Measurements from ENCODE around the gene LRRC36.
A peak's percentile ranks its signal among the peaks of the same experiment; 100 is the strongest.

LRRC36 gene

GRCh38 chr16:67388191-67388590 is 61.6 kb downstream of the LRRC36 start:
- Mint-ChIP-seq H3K4me1 (no peaks in the 10 kb centered on the region), H3K9me3 (no peaks in the 10 kb centered on the region), H3K36me3 (peaks cover 5% of the 10 kb centered on the region), H3K4me3 (no peak overlapping the region), H3K27ac (peak overlapping the region; percentile 20)
- ATAC-seq (no peak), DNase-seq (ENCODE audit: low spot score in 2 of 2) (no peak)

GRCh38 chr16:67388591-67388990 is 62.0 kb downstream of the LRRC36 start:
- H3K4me1 Mint-ChIP-seq: no peaks in the 10 kb centered on the region
- no peak overlapping the region for H3K4me3 Mint-ChIP-seq
- H3K27ac Mint-ChIP-seq: peak overlapping the region; percentile 20
- H3K36me3 Mint-ChIP-seq: peaks cover 5% of the 10 kb centered on the region
- no peaks in the 10 kb centered on the region for H3K9me3 Mint-ChIP-seq
- DNase-seq (ENCODE audit: low spot score in 2 of 2) (no peak), ATAC-seq (no peak)

GRCh38 chr16:67389911-67390815 is 63.5 kb downstream of the LRRC36 start:
- Mint-ChIP-seq H3K27ac (no peak overlapping the region), H3K4me3 (no peak overlapping the region), H3K36me3 (peaks cover 5% of the 10 kb centered on the region), H3K9me3 (no peaks in the 10 kb centered on the region), H3K4me1 (peaks cover 9% of the 10 kb centered on the region)
- ATAC-seq: no peak
- no peak for DNase-seq (ENCODE audit: low spot score in 2 of 2)

- Mint-ChIP-seq H3K36me3 (peaks cover 5% of the 10 kb centered on the region), H3K9me3 (no peaks in the 10 kb centered on the region)
- DNase-seq (ENCODE audit: low spot score in 2 of 2): no peak
These were observed 64.3 kb downstream of the LRRC36 start for GRCh38 chr16:67390816-67391423.

DNA sequence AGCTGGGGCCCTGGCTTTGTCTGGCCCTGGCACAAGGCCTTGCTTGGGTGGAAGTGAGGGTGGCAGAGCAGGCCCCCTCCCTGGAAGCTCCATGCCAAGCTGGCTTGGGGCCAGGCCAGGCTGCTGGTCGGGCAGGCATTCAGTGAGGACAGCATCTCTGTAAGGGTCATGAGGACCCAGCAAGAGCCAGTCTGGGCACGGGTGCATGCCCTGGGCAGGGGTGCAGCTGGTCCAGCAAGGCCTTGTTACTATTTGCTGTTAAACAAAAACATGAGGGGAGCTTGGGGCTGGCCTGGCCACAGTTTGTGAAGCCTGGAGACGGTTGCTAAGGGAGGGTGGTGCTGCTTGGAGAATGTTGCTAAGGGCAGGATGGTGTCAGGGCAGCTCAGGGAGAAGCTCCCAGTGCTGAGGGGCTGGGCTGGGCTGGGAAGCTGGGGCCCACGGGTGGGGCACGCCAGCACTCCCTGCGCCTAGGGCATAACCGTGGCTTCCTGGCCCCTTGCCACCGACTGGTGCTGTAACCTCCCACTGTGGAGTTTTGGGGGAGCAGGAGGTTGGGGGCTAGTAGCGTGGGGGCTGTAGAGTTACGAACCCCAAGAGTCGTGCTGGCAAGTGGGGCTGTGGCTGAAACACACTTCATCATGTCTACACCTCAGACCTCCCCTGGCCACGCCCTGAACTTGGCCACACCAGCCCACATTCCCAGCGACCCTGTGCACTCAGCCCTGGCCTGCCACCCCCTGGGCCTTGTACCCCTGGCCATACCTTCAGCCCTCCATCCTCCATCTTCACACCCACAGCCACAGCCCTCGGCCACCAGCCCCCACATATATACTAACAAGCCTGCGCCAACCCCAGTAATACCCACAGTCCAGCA is 65.0 kb downstream of the LRRC36 start:
- Mint-ChIP-seq H3K4me1 (peaks cover 9% of the 10 kb centered on the region), H3K27ac (peak overlapping the region; percentile 54), H3K4me3 (no peak overlapping the region), H3K9me3 (no peaks in the 10 kb centered on the region), H3K36me3 (peaks cover 5% of the 10 kb centered on the region)
- ATAC-seq (no peak), DNase-seq (ENCODE audit: low spot score in 2 of 2) (no peak)

More at GRCh38 chr16:67390816-67391423, 64.3 kb downstream of the LRRC36 start:
- H3K4me3 Mint-ChIP-seq: no peak overlapping the region
- peaks cover 9% of the 10 kb centered on the region for H3K4me1 Mint-ChIP-seq
- no peak overlapping the region for H3K27ac Mint-ChIP-seq
- no peak for ATAC-seq

DNA sequence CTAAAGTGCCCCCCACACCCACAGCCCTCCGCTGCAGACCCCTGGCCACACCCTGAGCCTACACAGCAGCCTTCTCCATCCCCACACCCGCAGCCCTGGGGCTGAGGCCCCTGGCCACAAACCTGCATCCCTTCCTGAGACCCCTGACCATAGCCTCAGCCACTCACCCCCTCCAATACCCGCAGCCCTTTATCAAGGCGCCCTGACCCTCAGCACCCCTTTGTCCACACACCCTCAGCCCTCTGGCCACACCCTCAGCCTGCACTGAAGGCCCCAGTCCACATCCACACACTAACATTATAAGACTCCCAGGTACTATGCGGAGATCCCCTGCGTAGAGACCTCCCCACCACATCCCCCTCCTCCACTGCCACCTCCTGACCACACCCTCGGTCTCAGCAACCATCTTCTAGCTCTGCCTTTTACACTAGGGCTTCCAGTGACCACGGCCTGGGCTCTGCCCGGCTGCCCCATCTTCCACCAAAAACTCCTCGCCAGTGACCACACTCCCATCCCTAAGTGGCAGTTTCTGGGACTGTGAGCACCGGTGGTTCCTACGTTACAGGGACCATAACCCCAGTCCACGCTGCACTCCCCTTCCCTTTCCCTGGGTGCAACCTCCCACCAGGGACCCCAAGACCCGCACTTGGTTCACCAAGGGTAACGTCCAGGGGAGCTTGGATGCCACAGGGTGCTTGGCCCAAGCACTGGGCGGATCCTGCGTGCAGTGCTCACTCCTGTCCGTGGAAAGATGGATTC is 65.9 kb downstream of the LRRC36 start:
- H3K4me3 Mint-ChIP-seq: no peak overlapping the region
- DNase-seq (ENCODE audit: low spot score in 2 of 2): no peak
- H3K36me3 Mint-ChIP-seq: peaks cover 5% of the 10 kb centered on the region
- ATAC-seq: no peak
- H3K9me3 Mint-ChIP-seq: no peaks in the 10 kb centered on the region
- H3K27ac Mint-ChIP-seq: peak overlapping the region; percentile 54
- H3K4me1 Mint-ChIP-seq: peaks cover 9% of the 10 kb centered on the region

- H3K9me3 Mint-ChIP-seq: no peaks in the 10 kb centered on the region
- peaks cover 9% of the 10 kb centered on the region for H3K4me1 Mint-ChIP-seq
- DNase-seq (ENCODE audit: low spot score in 2 of 2) (peak in 1 of 2 donors; percentile 33), ATAC-seq (peak; percentile 59)
- peak within 1 kb of the TSS; percentile 72 for H3K4me3 Mint-ChIP-seq
- peak within 1 kb of the TSS; percentile 54 for H3K27ac Mint-ChIP-seq
- peaks cover 5% of the 10 kb centered on the region for H3K36me3 Mint-ChIP-seq
These were observed 66.6 kb downstream of the LRRC36 start, which contains the start of gene TPPP3 for GRCh38 chr16:67393111-67393787. Gene TPPP3, minus strand, starts transcription at chr16:67393498. Its CDS starts 2,387 bp downstream, at chr16:67391111.

GRCh38 chr16:67393788-67394154 is 67.2 kb downstream of the LRRC36 start:
- Mint-ChIP-seq H3K4me3 (peak overlapping the region; percentile 72), H3K9me3 (no peaks in the 10 kb centered on the region), H3K27ac (no peak overlapping the region), H3K4me1 (peaks cover 9% of the 10 kb centered on the region), H3K36me3 (peaks cover 5% of the 10 kb centered on the region)
- no peak for DNase-seq (ENCODE audit: low spot score in 2 of 2)
- peak; percentile 2 for ATAC-seq

DNA sequence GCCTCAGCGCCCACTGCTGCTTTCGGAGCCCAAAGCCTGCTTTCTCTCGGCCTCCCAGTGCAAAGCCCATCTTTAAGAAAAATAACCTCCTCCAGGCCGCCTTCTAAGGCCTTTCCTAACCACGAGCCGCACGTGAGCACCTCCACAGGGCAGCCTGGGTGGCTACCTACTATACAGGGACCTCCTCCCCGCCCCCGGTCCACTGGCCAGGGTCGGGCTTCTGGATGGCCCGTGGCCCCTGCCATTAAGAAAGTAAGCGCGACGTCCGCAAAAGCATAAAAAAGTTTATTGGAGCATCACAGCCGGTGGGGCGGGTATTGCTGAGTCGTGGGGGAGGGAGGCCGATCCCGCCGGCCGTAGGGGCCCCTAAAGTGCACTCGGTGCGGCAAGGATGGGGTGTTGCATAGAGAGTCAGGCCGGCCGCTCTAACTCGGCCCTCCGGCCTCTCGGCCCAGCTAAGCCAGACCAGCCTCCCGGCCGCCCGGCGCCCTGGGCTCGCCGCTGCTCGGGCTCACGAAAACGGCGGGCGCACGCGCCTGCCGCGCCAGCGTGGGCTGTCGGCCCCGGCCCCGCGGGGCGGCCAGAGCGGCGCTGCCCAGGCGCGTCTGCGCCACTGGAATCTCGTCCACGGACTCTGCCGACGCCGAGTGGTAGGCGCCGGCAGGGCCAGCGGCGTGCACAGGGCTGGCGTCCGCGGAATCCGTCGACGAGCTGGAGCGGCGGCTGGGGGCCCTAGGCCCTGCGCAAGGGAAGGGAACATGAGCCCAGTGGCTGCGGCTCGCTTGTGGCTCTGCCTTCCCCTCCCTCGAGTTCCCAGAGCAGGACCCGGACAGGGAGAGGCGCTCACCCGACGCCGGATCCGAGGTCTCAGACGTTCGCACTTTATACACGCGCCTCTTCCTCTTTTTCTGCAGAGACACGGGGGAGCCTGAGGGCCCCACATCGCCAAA is 67.8 kb downstream of the LRRC36 start:
- Mint-ChIP-seq H3K36me3 (peaks cover 5% of the 10 kb centered on the region), H3K9me3 (no peaks in the 10 kb centered on the region), H3K4me3 (peak overlapping the region; percentile 72), H3K4me1 (peaks cover 9% of the 10 kb centered on the region), H3K27ac (no peak overlapping the region)
- no peak for DNase-seq (ENCODE audit: low spot score in 2 of 2)
- ATAC-seq: no peak

DNA sequence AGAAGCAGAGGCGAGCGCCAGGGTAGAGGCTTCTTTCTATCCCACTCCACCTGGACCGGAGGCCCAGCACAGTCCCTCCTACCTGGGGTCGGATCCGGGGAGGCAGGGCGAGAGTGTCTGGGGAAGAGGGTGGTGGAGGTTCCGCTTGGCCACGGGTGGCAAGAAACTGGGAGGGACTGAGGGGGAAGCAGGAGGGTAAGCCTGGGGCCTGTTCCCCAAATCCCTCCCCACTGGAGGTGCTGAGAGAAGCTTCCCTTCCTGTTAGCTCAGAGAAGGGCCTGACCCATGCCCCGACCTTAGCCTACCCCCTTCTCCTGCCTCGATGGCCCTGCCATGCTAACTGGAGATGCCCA is 68.5 kb downstream of the LRRC36 start:
- Mint-ChIP-seq H3K4me1 (peaks cover 9% of the 10 kb centered on the region), H3K4me3 (peak overlapping the region; percentile 4), H3K9me3 (no peaks in the 10 kb centered on the region), H3K36me3 (peaks cover 5% of the 10 kb centered on the region), H3K27ac (no peak overlapping the region)
- ATAC-seq (no peak), DNase-seq (ENCODE audit: low spot score in 2 of 2) (no peak)

DNA sequence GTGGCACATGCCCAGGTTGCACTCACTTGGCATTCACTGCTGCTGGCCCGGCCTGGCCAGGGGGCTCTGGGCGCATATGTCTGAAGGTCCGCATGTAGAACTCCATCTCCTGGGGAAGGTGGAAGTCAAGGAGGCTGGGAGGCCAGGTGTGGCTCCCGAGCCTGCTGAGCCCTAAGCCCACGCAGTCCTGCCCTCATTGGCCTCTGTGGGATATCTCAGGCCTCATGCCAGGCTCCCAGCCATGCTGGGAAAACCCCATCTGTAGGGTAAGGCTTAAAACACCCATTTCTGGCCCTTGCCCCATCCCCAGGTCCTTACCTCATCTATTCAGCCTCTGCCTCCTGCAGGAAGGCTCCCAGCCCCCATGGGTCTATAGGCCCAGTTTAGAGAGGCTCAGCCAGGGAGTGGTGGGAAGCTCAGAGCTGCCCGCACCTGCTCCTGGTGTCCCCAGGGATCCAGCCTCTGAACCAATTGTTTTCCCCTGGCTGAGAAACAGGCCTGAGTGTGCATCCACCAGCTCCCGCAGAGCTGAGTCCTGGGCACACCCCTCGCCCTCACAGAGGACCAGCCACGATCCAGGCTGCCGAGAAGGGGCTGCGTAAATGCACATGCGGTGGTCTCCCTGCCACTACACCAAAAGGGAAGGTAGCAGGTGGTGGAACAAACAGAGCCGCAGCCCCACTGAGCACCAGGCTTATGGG is 69.0 kb downstream of the LRRC36 start:
- ATAC-seq: no peak
- Mint-ChIP-seq H3K9me3 (no peaks in the 10 kb centered on the region), H3K4me3 (peak overlapping the region; percentile 4), H3K4me1 (peaks cover 9% of the 10 kb centered on the region), H3K27ac (no peak overlapping the region), H3K36me3 (peaks cover 5% of the 10 kb centered on the region)
- no peak for DNase-seq (ENCODE audit: low spot score in 2 of 2)

- H3K27ac Mint-ChIP-seq: no peak overlapping the region
- peaks cover 9% of the 10 kb centered on the region for H3K4me1 Mint-ChIP-seq
- no peak overlapping the region for H3K4me3 Mint-ChIP-seq
- H3K36me3 Mint-ChIP-seq: peaks cover 5% of the 10 kb centered on the region
- H3K9me3 Mint-ChIP-seq: no peaks in the 10 kb centered on the region
- ATAC-seq (no peak), DNase-seq (ENCODE audit: low spot score in 2 of 2) (no peak)
These were observed 69.8 kb downstream of the LRRC36 start for GRCh38 chr16:67396159-67397035.
